T-helper 1 cell (primary cell): ENCODE results near the gene AP1B1.
"Not testable (repeated sequence)": the region's sequence is repeated elsewhere in the genome, so short reads cannot be mapped to it uniquely, and the experiment has no call there.

Experiments used
- DNase-seq, 5 donors: peaks; one replicate each; pipeline ENCODE4 v3.0.0-alpha.2; 2012 to 2020

The AP1B1 gene

GRCh38 chr22:29348041-29348440 lies 40.3 kb downstream of the AP1B1 start:
- no peak for DNase-seq

DNA sequence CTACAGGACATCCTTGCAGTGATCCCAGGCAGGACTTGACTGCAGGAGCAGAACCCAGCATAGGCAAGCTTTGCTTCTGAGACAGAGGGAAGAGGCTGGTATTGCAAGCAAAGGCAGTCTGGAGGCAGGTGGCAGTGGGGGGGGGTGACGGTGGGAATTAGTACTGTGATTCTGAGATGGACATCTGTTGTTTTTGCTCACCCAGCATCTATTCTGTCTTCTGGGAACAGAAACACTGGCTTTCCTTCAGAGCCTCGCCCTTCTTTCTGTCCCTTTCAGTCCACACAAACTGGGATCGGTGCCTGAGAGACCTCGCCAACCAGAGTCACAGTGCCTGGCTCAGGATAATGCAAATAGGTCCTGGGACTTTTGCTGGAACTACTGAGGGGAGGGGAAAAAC lies 41.7 kb downstream of the AP1B1 start:
- no peak for DNase-seq

DNA sequence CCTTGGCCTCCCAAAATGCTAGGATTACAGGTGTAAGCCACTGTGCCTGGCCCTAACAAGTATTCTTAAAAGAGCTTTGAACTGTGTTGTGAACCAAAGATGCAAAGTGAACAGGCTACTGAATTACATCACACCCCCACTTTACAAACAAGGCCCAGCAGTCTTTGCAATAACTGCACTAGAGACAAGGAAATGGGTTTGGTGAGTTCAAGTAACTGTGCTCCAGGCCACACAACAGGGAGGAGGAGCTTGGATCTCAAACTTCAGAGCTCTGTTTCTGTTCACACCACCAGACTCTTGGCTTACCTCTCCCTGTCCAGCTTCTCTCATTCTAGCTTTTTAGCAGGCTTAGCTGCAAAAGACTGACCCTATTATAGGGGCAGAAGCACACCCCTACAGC lies 42.4 kb downstream of the AP1B1 start:
- no peak for DNase-seq

DNA sequence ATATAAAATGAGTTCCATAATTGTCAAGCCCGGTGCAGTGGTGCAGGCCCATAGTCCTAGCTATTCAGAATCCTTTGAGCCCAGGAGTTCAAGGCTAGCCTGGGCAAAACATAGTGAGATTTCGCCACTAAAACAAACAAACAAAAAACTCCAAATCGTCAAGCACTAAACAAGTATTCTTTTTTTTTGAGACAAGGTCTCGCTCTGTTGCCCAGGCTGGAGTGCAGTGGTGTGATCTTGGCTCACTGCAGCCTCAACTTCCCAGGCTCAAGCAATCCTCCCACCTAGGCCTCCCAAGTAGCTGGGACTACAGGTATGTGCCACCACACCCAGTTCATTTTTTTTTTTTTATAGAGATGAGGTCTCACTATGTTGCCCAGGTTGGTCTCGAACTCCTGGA lies 43.5 kb downstream of the AP1B1 start:
- not testable (repeated sequence) for DNase-seq

- no peak for DNase-seq
Measured at GRCh38 chr22:29344137-29344536, 44.2 kb downstream of the AP1B1 start.

DNA sequence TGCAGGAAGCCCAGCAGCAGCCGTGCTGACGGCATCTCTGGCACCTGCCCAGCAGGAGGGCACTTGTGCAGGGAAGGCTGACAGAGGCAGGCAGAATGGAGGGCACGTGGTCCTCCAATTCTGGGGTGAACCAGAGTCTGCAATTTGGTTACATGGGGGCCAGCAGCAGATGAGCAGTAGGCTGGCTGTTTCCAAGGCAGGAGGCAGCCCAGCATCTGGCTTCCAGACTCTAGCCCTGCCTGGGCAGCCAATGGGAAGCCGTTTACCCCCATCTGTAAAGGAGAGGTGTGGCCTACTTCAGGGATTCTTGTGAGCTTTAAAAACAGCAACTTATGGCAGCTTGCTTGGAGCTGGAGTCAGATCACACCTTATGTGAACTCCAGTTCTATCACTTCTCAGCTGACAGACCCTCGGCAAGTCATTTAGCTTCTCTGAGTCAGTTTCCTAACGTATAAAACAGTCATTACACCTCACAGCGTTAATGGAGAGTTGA lies 45.0 kb downstream of the AP1B1 start:
- DNase-seq: no peak

DNA sequence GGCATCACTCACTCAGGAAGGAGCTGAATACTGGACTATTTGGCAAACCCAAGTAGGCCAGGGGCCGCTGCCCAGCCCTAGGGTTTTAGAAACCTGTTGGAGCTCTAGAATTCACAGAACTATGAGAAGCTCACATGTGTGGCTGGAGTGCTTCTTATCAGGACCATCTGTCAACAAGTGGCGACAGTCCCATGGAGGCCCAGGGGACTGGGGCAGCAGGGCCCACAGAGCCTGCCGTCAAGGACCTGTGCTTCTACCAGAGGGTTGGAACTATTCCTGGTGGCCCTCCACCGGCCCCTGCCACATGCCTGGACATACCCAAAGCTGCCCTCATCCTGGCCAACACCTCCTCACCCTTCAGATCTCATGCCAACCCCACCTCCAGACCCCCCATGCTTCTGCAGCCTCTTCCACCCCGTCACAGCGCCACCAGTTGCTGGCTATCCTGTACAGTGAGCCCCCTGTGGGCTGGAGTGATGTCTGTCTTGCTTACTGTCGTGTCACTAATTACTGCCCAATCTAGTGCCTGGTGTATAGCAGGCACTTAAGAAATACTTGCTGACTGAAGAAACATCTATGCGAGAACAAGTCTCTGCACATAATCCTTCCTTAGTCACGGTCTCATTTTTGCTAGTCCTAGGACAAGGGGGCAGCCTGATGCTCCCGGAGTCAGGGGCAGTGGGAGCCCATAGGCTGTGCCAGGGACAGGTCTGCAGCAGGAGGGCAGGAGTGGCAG lies 45.6 kb downstream of the AP1B1 start:
- DNase-seq: no peak

- no peak for DNase-seq
Measured at GRCh38 chr22:29342177-29342576, 46.2 kb downstream of the AP1B1 start.

DNA sequence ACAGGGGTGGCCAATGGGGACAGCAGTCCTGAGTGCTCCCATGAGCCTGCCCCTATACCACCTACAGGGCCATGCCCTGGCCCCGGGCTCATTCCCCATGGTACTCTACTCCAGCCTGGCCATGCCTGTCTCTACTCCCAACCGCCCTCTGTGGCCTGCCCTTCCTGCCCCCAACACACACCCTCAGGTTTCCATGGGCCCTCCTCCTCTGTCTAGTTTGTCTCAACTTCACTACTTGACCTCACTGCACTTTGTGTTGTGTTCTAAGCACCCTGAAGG lies 46.6 kb downstream of the AP1B1 start:
- no peak for DNase-seq

- no peak for DNase-seq
Measured at GRCh38 chr22:29341056-29341848, 47.1 kb downstream of the AP1B1 start.

- DNase-seq: no peak
Measured at GRCh38 chr22:29340566-29340965, 47.8 kb downstream of the AP1B1 start.

GRCh38 chr22:29339381-29340235 lies 48.8 kb downstream of the AP1B1 start:
- no peak for DNase-seq

DNA sequence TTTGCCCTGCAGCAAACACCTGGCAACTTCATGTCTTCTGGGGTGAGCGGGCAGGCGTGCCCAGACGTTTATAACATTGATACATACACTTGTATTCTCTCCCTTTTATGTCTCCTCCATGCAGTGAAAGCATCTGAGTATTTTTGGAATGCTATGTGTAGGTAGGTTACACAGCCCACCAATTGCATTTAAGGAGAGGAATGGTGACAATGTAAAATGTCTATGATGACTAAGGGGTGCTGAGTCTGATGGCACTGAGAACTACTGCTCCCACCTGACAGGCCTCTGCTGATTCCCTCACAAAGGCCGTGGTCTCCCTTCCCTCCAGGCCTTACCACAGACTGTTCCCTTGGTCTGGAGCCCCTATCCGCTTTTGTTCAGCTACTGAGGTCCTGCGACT lies 50.0 kb downstream of the AP1B1 start:
- DNase-seq: no peak

- DNase-seq: no peak
Measured at GRCh38 chr22:29337631-29338284, 50.6 kb downstream of the AP1B1 start.

DNA sequence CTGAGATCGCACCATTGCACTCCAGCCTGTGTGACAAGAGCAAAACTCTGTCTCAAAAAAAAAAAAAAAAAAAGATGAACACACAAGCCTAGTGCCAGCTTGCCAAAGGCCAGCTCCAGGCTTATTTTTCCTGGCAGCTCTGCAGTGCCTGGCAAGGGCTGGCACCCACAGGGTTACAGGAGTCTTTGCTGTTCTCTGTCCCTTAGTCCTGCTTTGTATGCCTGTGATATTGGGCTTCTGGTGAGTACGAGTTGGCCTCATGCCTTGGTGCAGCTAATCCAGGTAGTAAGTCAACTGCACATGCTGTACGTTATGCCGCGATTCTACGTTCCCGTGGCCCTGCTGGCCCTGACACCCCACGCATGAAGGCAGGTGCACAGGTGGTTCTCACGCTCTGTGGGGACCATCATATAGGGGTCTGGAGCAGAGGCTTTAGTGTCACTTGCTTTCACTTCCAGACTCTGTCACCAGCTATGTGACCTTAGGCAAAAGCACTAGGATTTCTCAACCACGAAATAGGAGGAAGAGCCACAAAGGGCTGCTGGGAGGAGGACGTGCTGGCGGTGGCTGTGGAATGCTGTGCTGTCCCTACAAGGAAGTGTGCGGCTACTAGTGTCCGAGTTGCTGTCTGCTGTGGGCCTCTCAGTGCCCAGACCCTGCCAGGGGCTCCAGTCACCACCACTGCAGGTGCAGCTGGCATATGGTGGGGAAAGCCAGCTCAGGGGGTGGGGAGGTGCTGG lies 51.4 kb downstream of the AP1B1 start:
- no peak for DNase-seq

GRCh38 chr22:29335656-29336055 lies 52.7 kb downstream of the AP1B1 start:
- DNase-seq: no peak

DNA sequence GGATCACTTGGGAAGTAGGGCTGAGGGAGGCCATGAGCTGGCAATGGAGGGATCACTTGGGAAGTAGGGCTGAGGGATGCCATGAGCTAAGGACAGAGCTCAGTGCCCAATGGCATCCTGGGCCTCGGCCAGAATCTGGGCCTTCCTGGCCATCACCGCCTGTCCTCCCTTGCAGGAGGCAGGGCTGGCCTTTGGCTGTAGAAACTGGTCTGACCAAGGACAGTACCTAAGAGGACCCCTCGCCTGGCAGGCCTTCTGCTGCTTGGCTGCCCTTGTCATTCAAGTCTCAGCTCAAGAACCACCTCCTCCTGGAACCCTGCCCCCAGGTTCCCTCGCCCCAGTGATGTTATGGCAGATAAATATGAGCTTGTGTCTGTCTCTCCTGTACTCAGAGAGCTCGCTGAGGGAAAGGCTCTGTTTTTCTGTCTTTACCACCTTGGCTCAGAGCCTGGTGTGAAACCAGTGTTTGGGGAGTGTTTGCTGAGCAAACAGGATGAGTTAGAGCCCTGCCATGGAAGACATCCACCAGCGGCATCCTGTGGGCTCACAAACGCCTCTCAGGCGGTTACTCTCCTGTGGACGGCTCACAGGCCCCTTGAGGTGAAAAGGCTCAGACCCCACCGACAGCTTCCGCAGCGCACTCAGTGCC lies 53.5 kb downstream of the AP1B1 start:
- no peak for DNase-seq

- DNase-seq: no peak
Measured at GRCh38 chr22:29334148-29334547, 54.2 kb downstream of the AP1B1 start.

DNA sequence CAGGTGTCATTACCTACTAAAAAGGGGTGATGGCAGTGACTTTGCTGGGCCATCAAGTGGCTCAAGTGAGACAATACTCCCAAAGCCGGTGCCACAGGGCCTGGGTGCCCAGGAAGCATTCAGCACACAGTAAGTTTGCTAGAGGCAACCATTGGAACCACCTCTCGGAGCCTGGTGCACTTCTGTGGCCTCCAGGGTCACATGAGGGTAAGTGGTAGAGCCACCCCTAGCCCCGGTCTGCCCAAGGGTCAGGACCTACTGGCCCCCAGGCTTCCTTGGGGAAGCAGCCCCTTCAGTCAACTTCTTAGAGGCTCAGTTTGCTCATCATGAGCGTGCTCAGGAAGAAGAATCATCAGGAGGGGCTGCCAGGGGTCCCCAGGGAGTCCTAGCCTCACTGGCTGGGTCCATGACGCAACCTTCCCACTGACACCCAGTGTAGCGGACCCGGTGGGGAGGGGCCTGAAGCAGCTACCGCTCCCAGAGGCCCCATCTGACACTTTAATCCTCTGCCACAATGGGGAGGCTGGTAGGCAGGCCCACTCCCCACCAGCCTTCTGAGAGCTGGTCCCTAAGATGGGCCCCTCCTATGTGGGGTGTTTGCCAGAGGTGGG lies 55.4 kb downstream of the AP1B1 start:
- DNase-seq: peak in 1 of 5 donors; percentile 6

- no peak for DNase-seq
Measured at GRCh38 chr22:29331658-29332300, 56.6 kb downstream of the AP1B1 start.

GRCh38 chr22:29331213-29331612 lies 57.2 kb downstream of the AP1B1 start:
- no peak for DNase-seq
